Loucy (cell line): Measurements from ENCODE around the gene IGSF11.

Experiments
- EZH2phosphoT487 ChIP-seq: fragments of 200-600 bp; IDR thresholded peaks from 2 replicates; pipeline ENCODE4 v1.6.1; 2018; ENCODE audit warnings: antibody characterized with exemption, mild to moderate bottlenecking, moderate library complexity, borderline replicate concordance
- TF ChIP-seq, protein P1 (sequence below): fragments of 200-600 bp; sonication (generic); conservative IDR thresholded peaks from 2 replicates; pipeline ENCODE4 v1.5.1; 2014; ENCODE audit warnings: mild to moderate bottlenecking, antibody characterized with exemption, low read length

- TF ChIP-seq, protein P1, sequence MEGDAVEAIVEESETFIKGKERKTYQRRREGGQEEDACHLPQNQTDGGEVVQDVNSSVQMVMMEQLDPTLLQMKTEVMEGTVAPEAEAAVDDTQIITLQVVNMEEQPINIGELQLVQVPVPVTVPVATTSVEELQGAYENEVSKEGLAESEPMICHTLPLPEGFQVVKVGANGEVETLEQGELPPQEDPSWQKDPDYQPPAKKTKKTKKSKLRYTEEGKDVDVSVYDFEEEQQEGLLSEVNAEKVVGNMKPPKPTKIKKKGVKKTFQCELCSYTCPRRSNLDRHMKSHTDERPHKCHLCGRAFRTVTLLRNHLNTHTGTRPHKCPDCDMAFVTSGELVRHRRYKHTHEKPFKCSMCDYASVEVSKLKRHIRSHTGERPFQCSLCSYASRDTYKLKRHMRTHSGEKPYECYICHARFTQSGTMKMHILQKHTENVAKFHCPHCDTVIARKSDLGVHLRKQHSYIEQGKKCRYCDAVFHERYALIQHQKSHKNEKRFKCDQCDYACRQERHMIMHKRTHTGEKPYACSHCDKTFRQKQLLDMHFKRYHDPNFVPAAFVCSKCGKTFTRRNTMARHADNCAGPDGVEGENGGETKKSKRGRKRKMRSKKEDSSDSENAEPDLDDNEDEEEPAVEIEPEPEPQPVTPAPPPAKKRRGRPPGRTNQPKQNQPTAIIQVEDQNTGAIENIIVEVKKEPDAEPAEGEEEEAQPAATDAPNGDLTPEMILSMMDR = peak; percentile 97
- no peak for TF ChIP-seq EZH2phosphoT487
Measured at GRCh38 chr3:118884748-118885206, 149.9 kb downstream of the IGSF11 start.
